Lung (tissue), 12 donors: ENCODE results near the gene DHRS13. TPM values are rescaled to one million over a fixed set of nuclear protein-coding genes. Genes with fewer than 3 reads are reported as not detected.

Source experiments
- ATAC-seq: fragments of 200-7000 bp; cut with Tn5 transposase; one replicate; pipeline ENCODE4 v1.9.1; 2020; ENCODE audit warnings: moderate number of reproducible peaks; ENCODE audit not compliant: insufficient read depth, low FRiP score
- DNase-seq, 3 donors: peaks; one replicate each; pipeline ENCODE4 v3.0.0-alpha.2; 2013 to 2017
- H3K27ac ChIP-seq, 2 donors: one replicate each; pipeline ENCODE4 v1.5.1; 2013; ENCODE audit warnings: mild to moderate bottlenecking in 2 of 2, moderate library complexity in 2 of 2, control low read depth in 1 of 2, inconsistent platforms in 1 of 2, low read depth in 1 of 2, low read length in 1 of 2
- H3K27me3 ChIP-seq, 3 donors: one replicate each; pipeline ENCODE4 v1.5.1; 2013; ENCODE audit warnings: low read length in 2 of 3; ENCODE audit not compliant: control insufficient read depth in 3 of 3, insufficient read depth in 3 of 3
- H3K36me3 ChIP-seq, 4 donors: one replicate each; pipeline ENCODE4 v1.5.1; 2013; ENCODE audit warnings: low read length in 4 of 4, mild to moderate bottlenecking in 1 of 4, moderate library complexity in 1 of 4; ENCODE audit not compliant: control insufficient read depth in 4 of 4, insufficient read depth in 4 of 4
- H3K4me1 ChIP-seq, 5 donors: one replicate each; pipeline ENCODE4 v1.5.1; 2013; ENCODE audit warnings: low read length in 5 of 5, mild to moderate bottlenecking in 2 of 5, moderate library complexity in 1 of 5; ENCODE audit not compliant: control insufficient read depth in 5 of 5, insufficient read depth in 5 of 5
- H3K4me3 ChIP-seq: one replicate; pipeline ENCODE4 v1.5.1; 2013; ENCODE audit warnings: mild to moderate bottlenecking, control low read depth, moderate library complexity
- H3K9ac ChIP-seq, 2 donors: one replicate each; pipeline ENCODE4 v1.5.1; 2013; ENCODE audit warnings: low read length in 2 of 2, control low read depth in 1 of 2; ENCODE audit not compliant: insufficient read depth in 1 of 2
- H3K9me3 ChIP-seq, 4 donors: one replicate each; pipeline ENCODE4 v1.5.1; 2013; ENCODE audit warnings: low read length in 3 of 4, mild to moderate bottlenecking in 1 of 4, moderate library complexity in 1 of 4; ENCODE audit not compliant: control insufficient read depth in 4 of 4, insufficient read depth in 3 of 4
- CTCF ChIP-seq: IDR thresholded peaks from 2 replicates; pipeline ENCODE4 v1.5.1; 2012; ENCODE audit warnings: mild to moderate bottlenecking; ENCODE audit errors: control extremely low read depth, extremely low read depth
- WGBS, 2 donors: extraction: QIAGEN DNeasy Blood & Tissue Kit; methylation state at CpG; one replicate each; pipeline ENCODE4 v1.1.7; 2013; 5-methylcytosine and 5-hydroxymethylcytosine counted together
- polyA plus RNA-seq, 2 donors: library from polyadenylated mRNA; stranded (reverse); fragments of 200-250 nt; gene quantifications; one replicate each; pipeline ENCODE4 v1.2.1, GENCODE V29; 2013
- total RNA-seq, 2 donors: library from RNA; depleted of rRNA in 1 of 2; stranded (reverse); fragments of >200 nt in 1 of 2; gene quantifications; one replicate each; pipeline ENCODE4 v1.2.1, GENCODE V29; 2014 to 2021
- donor health status: control.
- donor health status: control.
- donor health status: Bipolar disorder and iron deficiency.
- donor health status: healthy.
- donor health status: DM: yes; HTN: yes; CAD: no.

Gene DHRS13
- total and polyA plus RNA-seq, 4 donors: 10.5 to 29.9 (median 17.4) TPM

GRCh38 chr17:28941251-28941650 is 38.4 kb upstream of the DHRS13 start:
- no peak for TF ChIP-seq CTCF
- Histone ChIP-seq H3K36me3 (peaks cover 0 to 4% (median 1%) of the 10 kb centered on the region in 4 donors), H3K9me3 (no peaks in the 10 kb centered on the region), H3K27ac (no peak overlapping the region), H3K27me3 (no peaks in the 10 kb centered on the region), H3K9ac (no peak overlapping the region), H3K4me3 (no peak overlapping the region), H3K4me1 (peaks cover 8 to 66% (median 14%) of the 10 kb centered on the region in 5 donors)
- 96 to 98% methylated on average over 1 of the region's 1 CpG for WGBS, 2 donors
- ATAC-seq (no peak), DNase-seq (no peak)

GRCh38 chr17:28940675-28941074 is 37.8 kb upstream of the DHRS13 start:
- Histone ChIP-seq H3K27me3 (no peaks in the 10 kb centered on the region), H3K27ac (peak overlapping the region in 1 of 2 donors; percentile 54)
- no peak for ATAC-seq

GRCh38 chr17:28940142-28940541 is 37.3 kb upstream of the DHRS13 start:
- WGBS, 2 donors: 24 to 37% methylated on average over 3 of the region's 3 CpGs
- Histone ChIP-seq H3K4me1 (peaks cover 5 to 60% (median 14%) of the 10 kb centered on the region in 5 donors), H3K36me3 (peaks cover 0 to 4% (median 1%) of the 10 kb centered on the region in 4 donors), H3K27me3 (no peaks in the 10 kb centered on the region), H3K9me3 (no peaks in the 10 kb centered on the region), H3K4me3 (no peak overlapping the region), H3K27ac (peak overlapping the region in 1 of 2 donors; percentile 54), H3K9ac (no peak overlapping the region)
- no peak for ATAC-seq
- no peak for TF ChIP-seq CTCF
- DNase-seq: no peak

More at GRCh38 chr17:28940675-28941074, 37.8 kb upstream of the DHRS13 start:
- 49 to 54% methylated on average over 3 of the region's 3 CpGs for WGBS, 2 donors
- no peak overlapping the region for H3K9ac ChIP-seq
- H3K4me1 ChIP-seq: peaks cover 5 to 63% (median 14%) of the 10 kb centered on the region in 5 donors
- DNase-seq: no peak
- H3K9me3 ChIP-seq: no peaks in the 10 kb centered on the region
- H3K36me3 ChIP-seq: peaks cover 0 to 4% (median 1%) of the 10 kb centered on the region in 4 donors
- no peak for TF ChIP-seq CTCF
- no peak overlapping the region for H3K4me3 ChIP-seq

GRCh38 chr17:28938552-28938951 is 35.7 kb upstream of the DHRS13 start:
- Histone ChIP-seq H3K4me3 (no peak overlapping the region), H3K27me3 (no peaks in the 10 kb centered on the region), H3K36me3 (peaks cover 0 to 5% (median 2%) of the 10 kb centered on the region in 4 donors), H3K4me1 (peaks cover 4 to 51% (median 14%) of the 10 kb centered on the region in 5 donors), H3K9ac (no peak overlapping the region), H3K27ac (peak overlapping the region in 1 of 2 donors; percentile 22), H3K9me3 (no peaks in the 10 kb centered on the region)
- DNase-seq (no peak), ATAC-seq (no peak)
- no peak for TF ChIP-seq CTCF
